GM19193 (cell line): ENCODE results near the gene SIVA1.

Source experiments
- POLR2A ChIP-seq: IDR thresholded peaks from 4 replicates; pipeline ENCODE4 v1.6.1; 2011; ENCODE audit not compliant: insufficient read depth, insufficient read length; ENCODE audit errors: extremely low read depth

SIVA1 gene, protein sequence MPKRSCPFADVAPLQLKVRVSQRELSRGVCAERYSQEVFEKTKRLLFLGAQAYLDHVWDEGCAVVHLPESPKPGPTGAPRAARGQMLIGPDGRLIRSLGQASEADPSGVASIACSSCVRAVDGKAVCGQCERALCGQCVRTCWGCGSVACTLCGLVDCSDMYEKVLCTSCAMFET

DNA sequence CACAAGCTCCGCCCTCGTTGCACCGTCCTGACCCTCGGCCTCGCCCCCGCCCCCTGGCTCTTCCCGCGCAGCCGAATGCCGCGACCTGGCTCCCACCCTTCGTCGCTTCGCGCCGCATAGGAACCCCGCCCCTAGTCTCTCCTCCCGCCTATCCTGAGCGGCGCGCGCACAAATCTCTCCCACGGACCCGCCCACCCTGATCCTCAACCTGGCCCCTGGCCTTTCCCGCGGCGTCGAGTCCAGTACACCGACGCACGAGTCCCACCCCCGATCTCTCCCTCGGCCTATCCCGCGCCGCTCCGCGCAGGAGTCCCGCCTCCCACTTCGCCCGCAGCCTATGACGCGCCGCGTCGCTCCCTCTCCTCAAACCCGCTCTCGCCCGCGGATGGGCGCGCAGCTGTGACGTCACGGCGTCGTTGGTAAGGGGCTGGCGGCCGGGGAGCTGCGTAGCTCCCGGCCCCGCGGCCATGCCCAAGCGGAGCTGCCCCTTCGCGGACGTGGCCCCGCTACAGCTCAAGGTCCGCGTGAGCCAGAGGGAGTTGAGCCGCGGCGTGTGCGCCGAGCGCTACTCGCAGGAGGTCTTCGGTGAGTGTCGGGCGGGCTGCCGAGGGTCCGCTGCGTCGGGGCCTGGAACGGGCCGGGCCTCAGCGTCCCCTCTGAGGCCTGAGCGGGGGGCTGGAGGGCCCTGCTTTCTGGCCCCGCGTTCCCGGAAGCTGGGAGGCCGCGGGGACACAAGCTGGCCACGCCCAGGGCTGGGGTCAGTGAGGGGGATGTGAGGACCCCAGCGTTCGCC, at the start of gene SIVA1:
Gene SIVA1 (plus strand): TSS at position 413 of the 793 bp plus-strand sequence. CDS start 55 bp downstream, at position 468.
- peak; percentile 76 for TF ChIP-seq POLR2A

DNA sequence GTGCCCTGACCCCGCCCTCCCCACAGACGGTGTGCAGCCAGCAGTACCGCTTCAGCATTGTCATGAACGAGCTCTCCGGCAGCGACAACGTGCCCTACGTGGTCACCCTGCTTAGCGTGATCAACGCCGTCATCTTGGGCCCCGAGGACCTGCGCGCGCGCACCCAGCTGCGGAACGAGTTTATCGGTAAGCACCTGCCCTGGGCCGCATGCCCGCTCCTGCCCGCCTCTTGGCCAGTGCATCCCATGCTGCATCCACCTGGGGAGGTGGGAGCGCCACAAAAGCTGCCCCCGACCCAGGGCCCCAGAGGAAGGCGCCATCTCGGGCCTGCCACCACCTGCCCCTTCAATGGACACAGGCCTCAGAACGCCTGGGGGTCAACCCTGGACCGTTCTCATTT, 49.7 kb upstream of the SIVA1 start:
- no peak for TF ChIP-seq POLR2A

DNA sequence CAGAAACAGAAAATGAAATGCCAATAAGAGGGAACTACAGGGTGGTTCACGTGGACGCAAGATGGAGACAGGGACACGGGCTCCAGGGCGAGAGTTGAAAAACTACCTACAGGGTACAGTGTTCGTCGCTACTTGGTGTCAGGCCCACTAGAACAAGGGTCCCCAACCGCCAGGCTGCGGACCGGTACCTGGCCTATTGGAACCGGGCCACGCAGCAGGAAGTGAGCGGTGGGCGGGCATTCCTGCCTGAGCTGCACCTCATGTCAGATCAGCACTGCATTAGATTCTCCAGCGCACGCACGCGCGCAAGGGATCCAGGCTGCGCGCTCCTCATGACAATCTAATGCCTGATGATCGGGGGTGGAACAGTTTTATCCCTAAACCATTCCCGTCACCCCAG, 48.7 kb upstream of the SIVA1 start:
- TF ChIP-seq POLR2A: no peak

DNA sequence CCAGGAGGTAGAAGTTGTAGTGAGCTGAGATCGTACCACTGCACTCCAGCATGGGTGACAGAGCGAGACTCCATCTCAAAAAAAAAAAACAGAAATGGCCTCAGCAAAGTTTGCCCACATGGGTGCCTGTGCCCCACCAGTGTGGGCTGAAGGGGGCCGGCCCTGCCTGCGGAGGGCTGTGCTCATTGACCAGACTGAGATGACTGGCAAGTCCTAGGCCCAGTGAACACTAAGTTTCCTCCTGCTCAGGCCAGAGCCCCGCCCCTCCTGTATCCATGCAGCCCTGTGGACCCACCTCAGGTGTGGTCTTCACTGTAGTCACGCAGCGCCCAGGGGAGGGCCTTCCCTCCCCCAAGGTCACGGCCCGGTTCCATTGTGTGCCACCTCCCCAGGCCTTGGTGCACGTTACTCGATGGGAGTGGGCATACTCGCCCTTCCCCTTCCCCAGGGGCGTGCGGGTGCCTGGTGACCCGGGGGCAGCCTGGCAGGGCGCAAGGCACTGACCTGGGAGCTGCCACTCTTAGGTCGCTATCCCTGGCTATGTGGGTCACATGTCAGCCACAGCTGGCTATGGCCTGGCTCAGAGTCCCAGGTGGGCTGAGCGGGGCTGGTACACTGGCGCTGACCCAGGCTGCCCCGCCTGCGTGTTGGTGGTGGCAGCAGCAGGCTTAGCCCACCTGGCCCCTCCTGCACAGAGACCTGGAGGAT, 47.5 kb upstream of the SIVA1 start:
- TF ChIP-seq POLR2A: no peak

DNA sequence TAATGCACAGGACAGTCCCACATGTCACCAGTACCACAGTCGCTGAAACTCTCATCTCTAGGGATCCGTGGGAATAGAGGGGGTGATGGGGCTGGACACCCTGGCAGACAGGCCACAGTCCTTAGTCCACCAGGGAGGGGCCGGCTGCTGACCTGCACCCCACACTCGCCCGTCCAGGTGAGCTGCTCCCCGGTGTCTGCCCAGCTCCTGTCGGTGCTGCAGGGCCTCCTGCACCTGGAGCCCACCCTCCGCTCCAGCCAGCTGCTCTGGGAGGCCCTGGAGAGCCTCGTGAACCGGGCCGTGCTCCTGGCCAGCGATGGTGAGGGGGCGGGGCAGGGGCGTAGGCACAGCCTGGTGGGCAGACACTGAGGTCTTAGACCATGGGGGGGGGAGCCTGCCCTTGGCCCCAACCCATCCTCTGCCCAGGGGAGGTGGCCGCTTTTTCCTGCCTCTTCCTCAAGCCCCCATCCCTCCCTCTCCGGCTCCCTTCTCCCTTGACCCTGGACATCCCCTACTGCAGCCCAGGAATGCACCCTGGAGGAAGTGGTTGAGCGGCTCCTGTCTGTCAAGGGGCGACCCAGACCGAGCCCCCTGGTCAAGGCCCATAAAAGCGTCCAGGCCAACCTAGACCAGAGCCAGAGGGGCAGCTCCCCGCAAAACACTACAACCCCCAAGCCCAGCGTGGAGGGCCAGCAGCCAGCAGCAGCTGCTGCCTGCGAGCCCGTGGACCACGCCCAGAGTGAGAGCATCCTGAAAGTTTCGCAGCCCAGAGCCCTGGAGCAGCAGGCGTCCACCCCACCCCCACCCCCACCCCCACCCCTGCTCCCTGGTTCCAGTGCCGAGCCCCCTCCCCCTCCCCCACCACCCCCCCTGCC, 46.0 kb upstream of the SIVA1 start:
- TF ChIP-seq POLR2A: no peak

DNA sequence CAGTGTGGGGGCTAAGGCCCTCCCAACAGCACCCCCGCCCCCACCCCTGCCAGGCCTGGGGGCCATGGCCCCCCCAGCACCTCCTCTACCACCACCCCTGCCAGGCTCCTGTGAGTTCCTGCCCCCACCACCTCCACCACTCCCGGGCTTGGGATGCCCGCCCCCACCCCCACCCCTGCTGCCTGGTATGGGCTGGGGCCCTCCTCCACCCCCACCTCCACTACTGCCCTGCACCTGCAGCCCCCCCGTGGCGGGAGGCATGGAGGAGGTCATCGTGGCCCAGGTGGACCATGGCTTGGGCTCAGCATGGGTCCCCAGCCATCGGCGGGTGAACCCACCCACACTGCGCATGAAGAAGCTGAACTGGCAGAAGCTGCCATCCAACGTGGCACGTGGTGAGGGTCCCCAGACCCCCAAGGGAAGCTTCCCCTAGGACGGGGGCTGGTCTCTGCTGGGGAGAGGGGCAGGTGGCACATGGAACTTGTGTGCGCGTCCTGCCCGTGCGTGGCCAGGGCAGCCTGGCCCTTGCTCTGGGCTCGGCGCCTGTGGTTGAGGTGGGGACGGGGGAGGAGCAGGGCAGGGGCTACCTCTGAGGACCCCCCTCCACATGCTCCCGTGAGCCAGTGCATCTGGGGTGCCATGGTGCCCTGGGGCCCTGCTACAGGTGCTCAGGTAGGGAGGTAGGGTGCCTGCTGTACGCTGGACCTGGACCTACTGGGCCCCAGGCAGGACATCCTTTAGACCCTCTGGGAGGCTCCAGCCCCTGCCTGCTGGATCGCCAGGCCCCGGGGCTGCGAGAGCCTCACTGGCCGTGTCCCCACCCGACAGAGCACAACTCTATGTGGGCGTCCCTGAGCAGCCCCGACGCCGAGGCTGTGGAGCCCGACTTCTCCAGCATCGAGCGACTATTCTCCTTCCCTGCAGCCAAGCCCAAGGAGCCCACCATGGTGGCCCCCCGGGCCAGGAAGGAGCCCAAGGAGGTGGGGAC, 45.0 kb upstream of the SIVA1 start:
- TF ChIP-seq POLR2A: no peak

DNA sequence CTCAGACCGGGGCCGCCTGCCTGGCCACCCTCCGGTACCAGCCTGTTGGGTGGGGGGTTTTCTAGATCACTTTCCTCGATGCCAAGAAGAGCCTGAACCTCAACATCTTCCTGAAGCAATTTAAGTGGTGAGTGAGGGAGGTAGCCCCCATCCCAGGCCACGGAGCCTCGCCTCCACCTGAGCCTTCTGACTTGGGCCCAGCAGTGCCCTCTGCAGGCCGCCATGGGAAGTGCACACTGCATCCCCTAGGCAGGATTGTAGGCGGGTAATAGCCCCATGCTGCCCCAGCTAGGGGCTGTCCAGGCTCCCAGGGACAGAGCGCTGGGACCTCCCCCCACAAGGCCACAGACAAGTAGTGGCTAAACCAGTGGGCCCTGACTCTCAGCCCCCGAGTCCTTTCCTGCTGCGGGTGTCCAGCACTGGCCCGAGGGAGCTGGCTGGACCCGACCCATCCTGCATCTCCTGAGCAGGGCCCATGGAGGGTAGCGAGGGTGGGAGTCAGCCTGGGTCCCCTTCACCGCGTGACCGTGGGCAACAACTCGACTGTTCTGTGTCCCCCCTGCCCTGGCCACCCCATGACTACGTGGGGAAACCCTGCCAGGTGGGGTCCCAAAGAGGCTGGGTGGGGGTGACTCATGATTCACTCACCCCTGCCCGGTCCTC, 44.2 kb upstream of the SIVA1 start:
- TF ChIP-seq POLR2A: no peak

DNA sequence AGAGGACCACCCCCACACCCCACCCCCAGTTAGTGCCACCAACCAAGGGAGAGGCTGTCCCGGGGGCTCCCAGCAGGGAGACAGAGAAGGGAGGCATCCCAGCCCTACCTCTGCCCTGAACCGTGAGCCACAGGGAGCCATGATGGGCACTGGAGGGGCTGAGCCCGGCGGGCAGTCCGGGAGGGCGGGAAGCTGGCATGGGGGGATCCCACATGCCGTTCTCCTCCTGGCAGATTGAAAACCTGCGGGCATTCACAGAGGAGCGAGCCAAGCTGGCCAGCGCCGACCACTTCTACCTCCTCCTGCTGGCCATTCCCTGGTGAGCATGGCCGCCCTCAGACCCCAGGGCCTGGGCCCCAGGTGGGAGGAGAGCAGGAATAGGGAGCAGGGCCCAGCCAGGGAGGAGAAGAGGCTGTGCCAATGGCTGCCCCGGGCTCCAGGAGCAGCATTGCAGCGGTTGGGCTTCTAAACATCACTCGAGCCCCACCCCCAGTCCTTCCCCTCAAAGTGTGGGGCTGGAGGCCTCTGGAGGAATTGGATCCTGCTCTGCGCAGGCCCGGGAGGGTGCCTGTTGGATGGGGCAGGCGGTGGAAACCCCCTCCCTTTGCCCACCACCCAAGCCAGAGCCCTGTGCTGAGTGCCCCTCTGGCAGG, 43.4 kb upstream of the SIVA1 start:
- no peak for TF ChIP-seq POLR2A

DNA sequence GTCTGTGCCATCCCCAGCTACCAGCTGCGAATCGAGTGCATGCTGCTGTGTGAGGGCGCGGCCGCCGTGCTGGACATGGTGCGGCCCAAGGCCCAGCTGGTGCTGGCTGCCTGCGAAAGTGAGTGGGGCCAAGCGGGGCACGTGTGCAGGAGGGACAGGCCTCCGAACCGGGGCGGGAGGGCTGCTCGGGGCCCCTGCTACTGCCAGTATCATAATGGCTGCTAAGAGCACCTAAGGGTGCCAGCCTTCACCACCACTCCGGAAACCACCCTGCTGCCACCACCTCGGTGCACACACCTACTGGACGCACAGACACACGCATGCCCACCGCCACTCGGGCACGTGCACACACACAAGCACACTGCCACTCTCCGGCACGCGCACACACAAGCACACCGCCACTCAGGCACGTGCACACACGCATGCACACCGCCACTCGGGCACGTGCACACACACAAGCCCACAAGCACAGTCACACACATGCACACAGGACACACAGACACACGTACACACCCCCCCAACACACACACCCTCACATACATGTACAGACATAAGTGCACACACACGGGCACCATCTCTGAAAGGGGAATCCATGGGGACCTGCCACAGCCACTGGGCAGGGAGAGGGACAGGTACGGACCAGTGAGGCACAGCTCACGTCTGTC, 42.7 kb upstream of the SIVA1 start:
- no peak for TF ChIP-seq POLR2A

DNA sequence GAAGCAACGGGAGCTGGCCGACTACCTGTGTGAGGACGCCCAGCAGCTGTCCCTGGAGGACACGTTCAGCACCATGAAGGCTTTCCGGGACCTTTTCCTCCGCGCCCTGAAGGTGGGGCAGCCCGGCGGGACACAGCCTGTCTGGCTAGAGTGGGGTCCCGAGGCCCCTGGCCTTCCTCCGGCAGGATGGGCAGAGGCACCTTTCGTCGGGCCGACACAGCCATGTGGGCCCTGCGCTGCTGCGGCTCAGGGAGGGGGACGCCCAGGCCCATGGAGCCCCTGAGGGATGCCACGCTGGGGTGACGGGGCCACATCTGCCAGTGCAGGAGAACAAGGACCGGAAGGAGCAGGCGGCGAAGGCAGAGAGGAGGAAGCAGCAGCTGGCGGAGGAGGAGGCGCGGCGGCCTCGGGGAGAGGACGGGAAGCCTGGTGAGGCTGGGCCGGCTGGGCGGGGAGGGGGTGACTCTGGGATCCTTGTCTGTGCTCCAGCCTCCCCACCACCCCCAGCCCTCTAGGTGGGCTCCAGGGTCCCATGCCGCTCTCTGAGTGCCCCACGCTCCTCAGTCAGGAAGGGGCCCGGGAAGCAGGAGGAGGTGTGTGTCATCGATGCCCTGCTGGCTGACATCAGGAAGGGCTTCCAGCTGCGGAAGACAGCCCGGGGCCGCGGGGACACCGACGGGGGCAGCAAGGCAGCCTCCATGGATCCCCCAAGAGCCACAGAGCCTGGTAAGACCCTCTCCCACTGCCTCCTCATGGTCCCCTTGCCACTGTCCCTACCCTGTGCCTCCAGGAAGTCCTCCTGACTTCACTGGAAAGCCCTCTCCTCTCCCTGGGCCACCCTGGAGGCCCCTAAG, 39.8 kb upstream of the SIVA1 start:
- no peak for TF ChIP-seq POLR2A

DNA sequence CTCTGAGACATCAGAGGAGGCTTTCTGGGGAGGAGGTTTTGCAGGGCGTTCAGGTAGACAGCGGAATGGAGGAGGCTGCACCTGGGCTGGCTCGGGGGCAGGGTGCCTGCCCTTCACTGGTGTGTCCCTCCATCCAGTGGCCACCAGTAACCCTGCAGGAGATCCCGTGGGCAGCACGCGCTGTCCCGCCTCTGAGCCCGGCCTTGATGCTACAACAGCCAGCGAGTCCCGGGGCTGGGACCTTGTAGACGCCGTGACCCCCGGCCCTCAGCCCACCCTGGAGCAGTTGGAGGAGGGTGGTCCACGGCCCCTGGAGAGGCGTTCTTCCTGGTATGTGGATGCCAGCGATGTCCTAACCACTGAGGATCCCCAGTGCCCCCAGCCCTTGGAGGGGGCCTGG, 38.9 kb upstream of the SIVA1 start:
- TF ChIP-seq POLR2A: no peak
